NOMO-1 (cell line): ENCODE measurements around the gene SHC2.
"Not testable (repeated sequence)": the region's sequence is repeated elsewhere in the genome, so short reads cannot be mapped to it uniquely, and the experiment has no call there.

ENCODE experiments used
- DNase-seq, 2 experiments: peaks; one replicate each; lab custom pipeline; 2025; ENCODE audit not compliant: unreplicated experiment in 2 of 2; lab: John Stamatoyannopoulos, UW

The SHC2 gene

DNA sequence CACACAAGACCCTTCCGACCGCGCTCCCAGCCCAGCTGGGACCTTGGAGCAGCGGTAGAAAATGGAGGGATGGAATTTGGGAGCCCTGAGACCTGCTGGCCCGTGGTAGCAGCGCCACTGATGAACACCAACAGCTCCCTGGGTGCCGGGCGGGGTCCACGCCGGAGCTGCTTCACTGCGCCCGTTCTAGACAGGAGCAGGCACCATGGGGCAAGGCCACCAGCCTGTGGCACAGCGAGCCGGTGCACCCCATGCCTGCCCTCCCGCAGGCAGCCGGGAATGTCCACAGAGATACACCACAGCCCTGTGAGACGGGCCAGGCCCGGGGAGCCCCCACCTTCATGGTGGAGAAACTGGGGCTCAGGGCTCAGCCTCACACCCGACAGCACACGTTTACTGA is 9.9 kb upstream of the SHC2 start:
- DNase-seq = no peak

- no peak for DNase-seq
These were observed 9.0 kb upstream of the SHC2 start for GRCh38 chr19:469833-470232.

DNA sequence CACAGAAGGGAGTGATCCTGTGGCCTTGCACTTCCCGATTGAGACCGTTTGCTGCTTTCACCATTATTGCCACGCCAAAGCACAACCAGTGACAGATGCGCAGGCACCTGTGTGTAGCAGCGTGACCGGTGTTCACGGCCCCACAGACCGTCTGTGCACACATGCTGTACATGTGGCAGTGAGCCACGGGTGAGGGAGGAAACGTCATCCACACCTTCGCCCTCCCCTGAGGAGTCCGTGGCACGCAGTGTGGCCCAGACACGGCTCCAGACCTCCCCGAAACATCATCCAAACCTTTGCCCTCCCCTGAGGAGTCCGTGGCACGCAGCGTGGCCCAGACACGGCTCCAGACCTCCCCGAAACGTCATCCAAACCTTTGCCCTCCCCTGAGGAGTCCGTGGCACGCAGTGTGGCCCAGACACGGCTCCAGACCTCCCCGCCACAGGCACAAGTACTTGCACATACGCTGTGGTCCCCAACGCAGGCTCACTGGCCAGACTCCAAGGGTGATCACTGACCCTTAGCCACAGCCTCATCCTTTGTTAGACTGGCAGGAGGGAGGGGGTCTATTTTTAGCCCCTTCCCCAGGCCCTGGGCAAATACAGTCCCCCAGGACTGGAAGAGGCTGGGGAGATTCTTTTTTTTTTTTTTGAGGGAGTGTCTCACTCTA is 7.9 kb upstream of the SHC2 start:
- DNase-seq = no peak

- no peak for DNase-seq
These were observed 6.7 kb upstream of the SHC2 start for GRCh38 chr19:467554-467953.

DNA sequence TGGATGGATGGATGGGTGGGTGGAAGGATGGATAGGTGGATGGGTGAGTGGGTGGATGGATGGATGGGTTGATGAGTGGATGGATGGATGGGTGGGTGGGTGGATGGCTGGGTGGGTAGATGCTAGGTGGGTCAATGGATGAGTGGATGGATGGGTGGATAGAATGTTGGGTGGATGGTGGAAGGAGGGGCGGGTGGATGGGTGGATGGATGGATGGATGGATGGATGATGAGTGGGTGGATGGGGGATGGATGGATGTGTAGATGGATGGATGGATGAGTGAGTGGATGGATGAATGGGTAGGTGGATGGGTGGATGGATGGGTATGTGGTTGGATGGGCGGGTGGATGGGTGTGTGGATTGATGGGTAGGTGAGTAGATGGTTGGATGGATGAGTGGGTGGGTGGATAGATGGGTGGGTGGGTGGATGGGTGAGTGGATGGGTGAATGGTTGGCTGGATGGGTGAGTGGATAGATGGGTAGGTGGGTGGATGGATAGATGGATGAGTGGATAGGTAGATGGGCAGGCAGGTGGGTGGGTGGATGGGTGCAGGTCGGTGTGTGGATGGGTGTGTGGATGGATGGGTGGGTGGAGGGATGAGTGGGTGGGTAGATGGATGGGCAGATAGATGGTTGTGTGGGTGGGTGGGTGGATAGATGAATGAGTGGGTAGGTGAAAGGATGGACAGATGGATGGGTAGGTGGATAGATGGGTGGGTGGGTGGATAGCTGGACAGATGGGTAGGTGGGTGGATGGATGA is 4.4 kb upstream of the SHC2 start:
- DNase-seq = no peak

- no peak for DNase-seq
These were observed 3.3 kb upstream of the SHC2 start for GRCh38 chr19:464208-464545.

DNA sequence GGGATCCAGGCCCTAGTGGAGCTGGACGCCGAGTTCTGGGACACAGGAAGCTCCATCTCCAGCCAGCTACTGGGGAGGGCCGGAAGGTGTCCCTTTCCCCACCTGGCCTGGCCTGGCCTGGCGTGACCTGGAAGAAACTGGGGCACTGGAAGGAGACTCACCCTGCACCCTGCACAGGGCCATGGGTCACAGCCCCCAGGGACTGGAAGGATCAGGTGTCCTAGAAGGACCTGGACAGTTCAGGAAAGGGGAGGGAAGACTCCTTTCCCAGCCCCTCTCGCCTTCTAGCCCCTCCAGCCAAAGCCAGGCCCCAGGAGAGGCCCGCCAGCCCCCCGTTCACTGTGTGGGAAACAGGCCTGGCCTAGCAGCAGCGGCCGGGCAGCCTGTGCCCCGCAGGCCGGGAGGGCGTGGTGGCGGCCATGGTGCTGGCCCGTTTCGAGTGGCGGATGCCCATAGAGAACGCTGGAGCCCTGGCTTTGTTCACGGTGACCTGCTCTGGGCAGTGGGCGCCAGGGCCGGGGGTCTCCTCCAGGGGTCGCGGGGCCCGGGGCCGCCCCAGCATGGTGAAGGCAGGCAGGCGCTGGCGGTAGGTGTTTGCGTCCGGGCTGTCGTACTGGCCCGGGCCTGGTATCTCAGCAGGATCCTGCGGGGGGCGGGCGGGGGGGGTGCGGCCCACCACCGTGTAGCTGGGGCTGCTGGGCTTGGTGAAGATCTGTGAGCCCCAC is 2.8 kb upstream of the SHC2 start:
- no peak for DNase-seq

DNA sequence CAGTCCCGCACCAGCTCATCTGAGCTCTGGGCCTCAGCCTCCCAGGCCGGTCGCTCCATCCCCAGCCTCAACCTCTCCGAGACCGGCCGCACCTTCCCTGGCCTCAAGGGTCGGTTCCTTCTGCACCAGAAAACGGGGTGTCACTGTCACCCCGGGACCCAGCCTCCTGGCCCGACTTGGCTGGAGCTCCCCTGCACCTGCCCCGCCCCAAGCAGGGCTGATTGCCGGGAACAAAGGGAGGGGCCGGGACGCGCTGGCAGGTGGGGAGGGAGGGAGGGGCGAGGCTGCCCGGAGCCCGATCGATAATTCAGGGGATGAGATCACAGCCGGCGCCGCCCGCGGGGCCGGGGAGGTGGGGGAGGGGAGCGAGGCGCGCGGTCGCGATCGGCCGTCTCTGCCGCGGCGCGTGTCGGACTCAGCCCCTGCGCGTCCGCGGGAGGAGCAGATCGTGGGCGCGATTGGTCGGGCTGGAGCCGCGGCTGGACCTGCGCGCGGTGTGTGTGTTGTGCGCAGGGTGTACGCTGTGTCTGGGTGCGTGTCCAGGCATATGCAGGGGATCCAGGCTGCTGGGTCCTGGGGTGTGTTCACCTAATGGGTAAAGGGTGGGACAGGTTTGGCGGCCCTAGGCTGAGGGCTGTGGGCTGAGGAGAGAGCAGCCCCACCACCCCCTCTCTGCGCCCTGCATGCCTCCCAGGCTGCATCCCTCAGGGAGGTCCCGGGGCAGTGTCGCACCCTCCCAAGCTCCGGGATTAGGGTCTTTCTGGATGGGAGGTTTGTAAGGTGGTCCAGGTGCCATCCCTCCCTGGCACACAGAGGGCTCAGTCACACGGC is 1.1 kb upstream of the SHC2 start:
- no peak for DNase-seq

GRCh38 chr19:459724-460511 is 915 bp downstream of the SHC2 start:
- DNase-seq = no peak

DNA sequence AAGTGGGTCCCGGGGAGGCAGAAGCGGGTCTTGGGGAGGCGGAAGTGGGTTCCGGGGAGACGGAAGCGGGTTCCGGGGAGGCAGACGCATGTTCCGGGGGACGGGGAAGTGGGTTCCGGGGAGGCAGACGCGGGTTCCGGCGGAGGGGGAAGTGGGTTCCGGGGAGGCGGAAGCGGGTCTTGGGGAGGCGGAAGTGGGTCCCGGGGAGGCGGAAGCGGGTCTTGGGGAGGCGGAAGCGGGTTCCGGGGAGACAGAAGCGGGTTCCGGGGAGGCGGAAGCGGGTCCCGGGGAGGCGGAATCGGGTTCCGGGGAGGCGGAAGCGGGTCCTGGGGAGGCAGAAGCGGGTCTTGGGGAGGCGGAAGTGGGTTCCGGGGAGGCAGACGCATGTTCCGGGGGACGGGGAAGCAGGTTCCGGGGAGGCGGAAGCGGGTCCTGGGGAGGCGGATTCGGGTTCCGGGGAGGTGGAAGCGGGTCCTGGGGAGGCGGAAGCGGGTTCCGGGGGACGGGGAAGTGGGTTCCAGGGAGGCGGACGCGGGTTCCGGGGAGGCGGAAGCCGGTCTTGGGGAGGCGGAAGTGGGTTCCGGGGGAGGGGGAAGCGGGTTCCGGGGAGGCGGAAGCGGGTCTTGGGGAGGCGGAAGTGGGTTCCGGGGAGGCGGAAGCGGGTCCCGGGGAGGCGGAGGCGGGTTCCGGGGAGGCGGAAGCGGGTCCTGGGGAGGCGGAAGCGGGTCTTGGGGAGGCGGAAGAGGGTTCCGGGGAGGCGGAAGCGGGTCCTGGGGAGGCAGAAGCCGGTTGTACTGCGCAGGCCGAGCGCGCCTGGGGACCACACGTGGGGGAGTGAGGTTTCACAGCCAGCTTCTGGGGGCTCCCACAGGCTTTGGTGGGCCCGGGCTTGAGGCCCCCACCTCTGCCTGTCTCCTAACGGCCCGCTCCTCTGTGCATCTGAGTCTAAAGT is 2.5 kb downstream of the SHC2 start:
- no peak for DNase-seq

GRCh38 chr19:457636-458035 is 3.2 kb downstream of the SHC2 start:
- DNase-seq = no peak

GRCh38 chr19:456547-457110 is 4.2 kb downstream of the SHC2 start:
- no peak for DNase-seq

DNA sequence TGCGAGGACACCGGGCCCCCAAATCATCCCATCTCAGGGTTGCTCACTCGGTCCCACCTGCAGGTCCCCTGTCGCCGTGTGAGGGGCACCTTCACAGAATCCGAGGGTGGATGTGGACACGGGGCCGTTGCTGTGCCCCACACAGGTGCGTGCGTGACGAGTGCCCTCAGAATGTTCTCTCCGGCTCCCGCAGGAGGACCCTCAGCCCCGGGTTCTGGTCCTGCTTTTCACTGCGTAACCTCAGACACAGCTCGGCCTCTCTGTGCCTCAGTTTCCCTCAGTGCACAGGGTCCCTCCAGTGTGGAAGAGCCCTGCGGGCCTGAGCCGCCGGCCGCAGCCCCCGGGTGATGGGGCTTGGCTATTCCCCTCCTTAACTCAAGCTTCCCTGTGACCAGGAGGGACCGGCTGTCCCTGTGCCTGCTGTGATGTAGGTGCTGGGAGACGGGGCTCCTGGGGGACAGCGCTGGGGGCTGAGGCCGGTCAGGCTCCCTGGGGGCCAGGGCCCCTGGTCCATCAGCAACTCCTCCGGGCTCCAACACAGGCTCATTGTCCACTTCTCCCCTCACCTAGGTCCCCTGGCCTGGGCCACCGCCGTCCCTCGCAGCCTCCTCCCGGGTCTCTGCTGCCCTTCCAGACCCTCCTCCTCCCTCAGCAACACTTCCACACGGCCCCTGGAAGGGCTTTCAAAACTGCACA is 4.8 kb downstream of the SHC2 start:
- DNase-seq = no peak

DNA sequence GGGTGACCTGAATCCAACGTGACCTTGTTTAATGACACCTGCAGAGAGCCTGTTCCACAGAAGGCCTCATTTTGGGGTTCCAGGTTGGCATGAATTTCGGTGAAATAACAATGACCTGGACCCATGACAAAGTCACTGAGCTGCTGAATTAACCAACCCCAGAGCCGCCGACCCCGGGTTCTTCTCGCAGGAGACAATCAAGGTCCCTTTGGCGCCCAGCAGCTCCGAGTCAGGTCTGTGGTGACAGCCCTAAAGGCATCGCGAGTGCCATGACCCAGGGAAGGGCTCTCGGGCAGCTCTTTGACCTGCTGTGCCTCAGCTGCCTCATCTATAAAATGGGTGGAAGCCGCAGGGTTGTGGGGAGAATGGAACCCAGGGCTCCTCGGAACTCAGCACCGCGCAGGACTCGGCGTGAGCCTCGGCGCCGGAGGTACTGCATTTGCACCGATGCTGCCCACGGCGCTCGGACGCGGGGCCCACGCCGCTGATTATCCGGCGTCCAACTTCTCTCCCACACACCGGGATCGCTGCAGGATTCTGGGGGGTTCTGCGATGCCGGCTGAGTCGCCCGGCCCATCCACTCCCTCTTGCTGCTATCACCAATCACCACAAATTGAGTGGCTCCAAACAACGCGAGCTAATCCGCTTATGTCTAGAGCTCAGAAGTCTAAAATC is 5.7 kb downstream of the SHC2 start:
- no peak for DNase-seq

GRCh38 chr19:453606-454005 is 7.2 kb downstream of the SHC2 start:
- no peak for DNase-seq

GRCh38 chr19:452829-453228 is 8.0 kb downstream of the SHC2 start:
- no peak for DNase-seq

GRCh38 chr19:450912-451481 is 9.8 kb downstream of the SHC2 start:
- not testable (repeated sequence) for DNase-seq
